ENCODE measurements around the gene MEG3.

The MEG3 gene

DNA sequence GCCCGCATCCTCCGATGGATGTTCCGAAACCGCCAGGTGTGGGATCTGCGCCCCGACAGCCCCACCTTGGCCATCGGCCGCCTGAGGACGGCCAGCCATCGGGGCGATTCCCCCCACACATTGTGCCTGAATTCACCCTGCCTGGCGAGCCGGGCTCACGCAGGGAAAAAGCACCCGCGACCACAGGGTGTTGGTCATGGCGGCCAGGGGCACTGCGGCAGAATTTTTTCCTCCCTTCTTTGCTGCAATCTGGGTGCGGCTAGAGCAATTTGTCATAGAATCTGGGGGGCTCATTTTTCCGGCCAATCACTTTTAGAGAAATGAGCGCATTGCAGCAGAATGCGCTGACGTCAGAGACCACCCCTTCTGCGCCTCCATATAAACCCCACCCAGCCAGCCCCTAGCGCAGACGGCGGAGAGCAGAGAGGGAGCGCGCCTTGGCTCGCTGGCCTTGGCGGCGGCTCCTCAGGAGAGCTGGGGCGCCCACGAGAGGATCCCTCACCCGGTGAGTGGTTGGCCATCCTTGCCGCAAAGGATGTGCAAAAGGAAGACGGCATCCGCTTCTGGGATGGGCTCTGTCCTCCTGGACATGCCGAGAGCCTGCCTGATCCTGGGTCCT, at the start of gene MEG3:
TSS of gene MEG3 (plus strand) at position 406 of the 619 bp plus-strand sequence.
- DNase-seq: no peak

DNA sequence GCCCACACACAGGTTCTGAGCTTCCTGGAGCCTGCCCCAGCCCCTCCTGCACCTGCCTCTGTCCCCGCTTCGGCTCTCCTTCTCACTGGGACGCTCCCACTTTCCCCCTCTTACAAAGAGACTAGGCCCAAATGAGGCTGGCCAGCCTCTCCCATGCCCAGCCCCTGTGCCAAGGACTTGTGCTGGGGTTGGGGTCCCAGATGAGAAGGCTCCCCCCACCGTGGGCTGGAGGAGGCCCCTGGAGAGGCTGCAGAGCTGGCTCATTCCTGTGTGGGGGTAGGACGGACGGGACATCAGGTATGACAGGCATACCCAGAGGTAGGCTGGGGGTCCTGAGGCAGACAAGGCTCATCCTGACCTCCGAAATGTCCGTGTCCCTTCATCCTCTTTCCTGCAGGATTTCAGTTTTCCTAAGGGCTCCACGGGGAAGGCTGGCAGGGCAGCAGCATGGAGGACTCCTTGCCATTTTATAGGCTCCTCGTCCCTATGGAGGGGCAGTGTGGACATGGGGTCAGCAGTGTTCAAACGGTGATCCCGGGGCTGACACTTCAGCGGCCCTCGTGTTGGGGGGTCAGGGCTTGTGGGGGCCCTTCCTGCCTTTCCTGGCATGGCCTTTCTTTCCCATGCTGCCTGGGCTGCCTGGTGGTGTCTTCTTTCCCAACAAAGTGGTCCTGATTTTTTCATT, 49.1 kb upstream of the MEG3 start:
- no peak for DNase-seq

DNA sequence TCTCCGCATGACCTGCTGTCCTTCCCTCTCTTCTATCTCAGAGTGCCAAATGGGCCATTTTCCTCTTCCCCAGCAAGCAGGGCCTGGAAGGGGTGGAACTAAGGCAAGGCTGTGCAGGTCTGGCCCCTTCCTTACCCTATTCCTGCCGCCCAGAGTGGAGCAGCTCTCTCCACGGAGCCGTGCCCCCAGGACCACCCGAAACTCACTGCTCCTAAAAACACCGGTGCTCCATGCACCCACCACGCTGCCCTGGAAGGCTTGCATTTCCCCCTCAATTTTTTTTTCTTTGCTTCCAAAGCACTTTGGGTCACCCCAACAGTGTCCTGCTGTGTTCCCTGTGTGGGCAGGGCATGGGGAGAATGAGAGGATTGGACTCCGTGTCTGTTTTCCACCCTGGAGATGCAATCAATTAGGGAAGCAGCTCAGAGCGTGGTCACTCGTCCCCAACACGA, 48.5 kb upstream of the MEG3 start:
- DNase-seq: no peak

DNA sequence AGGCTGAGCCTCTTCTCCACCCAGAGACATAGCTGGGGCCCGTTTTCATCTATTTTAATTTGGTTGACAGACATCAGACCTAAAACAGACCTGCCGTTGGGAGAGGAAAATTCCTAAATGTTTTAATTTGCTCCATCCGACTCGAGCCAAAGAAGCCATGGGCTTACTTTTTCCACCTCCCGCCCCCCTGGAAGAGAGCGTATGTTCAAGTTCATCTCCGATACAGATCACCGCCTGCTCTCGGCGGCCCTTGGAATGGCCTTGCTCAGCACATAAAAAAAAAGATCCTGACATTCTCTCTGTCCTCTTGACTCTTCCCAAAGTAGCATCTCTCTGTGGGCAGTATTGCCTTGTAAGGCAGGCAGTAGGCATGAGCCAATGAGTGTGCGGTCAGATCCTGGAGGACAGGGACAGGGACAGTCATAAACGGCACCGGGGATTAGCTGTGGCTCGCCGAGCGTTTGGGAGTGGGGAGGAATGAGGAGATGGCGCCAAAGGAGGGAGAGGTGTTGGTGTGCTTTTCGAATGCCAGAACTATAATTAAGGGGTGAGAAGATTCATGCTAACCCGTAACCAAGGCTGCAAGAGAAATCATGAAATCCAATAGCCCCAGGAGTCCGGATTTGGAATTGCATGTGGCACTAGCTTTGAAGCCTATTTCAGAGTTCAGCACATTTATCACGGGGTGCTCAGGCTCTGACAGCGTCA, 47.9 kb upstream of the MEG3 start:
- no peak for DNase-seq

DNA sequence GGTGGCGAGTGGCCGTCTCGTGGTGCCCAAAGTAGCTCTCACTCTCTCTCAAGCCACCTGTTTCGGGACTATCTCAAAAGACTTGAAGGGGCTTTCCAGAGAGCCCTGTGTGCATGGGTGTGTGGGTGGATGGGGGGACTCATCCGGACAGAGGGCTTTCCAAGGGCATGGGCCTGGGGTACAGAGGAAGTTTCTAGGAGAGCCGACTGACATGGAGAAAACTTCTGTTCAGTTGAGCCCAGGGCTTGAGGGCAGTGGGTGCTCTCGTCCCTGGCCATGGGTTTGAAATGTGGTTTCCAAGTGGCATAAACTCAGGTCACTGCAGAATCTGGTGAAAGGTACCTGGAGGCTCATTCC, 47.4 kb upstream of the MEG3 start:
- no peak for DNase-seq

DNA sequence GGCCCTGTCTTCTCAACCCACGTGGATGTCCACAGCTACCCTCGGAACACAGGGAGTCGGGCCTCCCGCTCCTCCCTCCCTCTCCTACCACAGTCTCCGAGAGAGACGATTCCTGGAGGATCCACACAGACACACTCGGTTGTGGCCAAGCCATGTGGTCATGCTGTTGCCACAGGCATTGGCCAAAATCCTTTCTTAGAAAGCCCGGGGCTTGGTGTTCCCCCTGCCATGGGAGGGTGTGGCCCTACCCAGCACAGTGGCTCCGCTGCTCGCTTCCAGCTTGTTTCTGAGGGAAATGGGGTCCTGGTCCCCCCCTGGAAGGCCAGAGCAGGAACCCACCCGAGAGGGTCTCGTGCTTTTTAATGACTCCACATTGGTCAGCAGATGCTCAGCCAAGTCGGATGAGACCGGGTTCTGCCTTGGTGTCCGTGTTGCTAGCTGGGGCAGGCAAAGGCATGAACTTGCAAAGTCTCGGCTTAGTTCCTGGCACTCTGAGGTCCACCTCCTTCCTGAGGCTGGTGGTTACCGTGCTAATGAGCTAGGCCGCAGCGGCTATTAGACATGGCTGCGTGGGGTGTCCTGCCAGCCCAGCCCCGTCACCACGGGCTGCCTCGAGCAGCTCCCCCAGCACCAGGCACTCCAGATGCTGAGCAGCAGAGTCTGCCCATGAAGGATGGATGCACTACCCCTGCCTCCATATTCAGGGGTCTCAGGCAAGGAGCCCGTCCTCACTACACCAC, 46.8 kb upstream of the MEG3 start:
- DNase-seq: no peak

DNA sequence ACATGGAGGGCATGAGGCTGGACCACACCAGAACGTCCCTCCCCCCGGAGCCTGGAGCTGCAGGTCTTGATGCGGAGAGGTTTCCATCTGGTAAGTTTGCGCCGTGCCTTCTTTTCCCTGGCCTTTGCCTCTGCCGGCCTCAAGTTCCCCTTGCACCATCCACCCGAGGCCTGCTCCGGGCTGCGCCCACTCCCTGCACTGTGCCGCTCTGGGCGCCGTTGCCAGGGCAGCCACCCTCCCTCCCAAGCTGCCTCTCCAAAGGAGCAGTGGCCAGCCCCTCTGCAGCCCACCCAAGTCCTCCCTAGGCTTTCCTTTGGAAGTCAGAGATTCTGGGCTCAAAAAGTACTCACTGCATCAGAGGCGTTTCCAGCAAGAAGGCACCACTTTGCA, 46.2 kb upstream of the MEG3 start:
- no peak for DNase-seq

DNA sequence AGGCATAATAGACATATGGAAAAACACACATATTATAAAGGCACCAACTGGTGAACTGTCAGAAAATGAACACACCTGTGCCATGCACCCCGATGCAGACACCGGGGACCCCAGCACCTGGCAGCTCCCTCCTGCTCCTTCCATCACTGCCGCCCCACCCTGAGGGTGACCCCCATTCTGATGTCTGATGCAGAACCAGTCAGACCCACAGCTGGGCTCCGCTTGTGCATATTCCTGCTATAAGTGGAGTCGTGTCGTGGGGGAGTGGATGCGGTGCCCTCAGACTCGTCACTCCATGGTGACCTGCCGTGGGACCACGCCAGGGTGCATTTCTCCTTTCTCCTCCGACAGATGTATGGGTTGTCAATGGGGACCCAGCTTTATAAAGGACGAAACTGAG, 45.7 kb upstream of the MEG3 start:
- no peak for DNase-seq

DNA sequence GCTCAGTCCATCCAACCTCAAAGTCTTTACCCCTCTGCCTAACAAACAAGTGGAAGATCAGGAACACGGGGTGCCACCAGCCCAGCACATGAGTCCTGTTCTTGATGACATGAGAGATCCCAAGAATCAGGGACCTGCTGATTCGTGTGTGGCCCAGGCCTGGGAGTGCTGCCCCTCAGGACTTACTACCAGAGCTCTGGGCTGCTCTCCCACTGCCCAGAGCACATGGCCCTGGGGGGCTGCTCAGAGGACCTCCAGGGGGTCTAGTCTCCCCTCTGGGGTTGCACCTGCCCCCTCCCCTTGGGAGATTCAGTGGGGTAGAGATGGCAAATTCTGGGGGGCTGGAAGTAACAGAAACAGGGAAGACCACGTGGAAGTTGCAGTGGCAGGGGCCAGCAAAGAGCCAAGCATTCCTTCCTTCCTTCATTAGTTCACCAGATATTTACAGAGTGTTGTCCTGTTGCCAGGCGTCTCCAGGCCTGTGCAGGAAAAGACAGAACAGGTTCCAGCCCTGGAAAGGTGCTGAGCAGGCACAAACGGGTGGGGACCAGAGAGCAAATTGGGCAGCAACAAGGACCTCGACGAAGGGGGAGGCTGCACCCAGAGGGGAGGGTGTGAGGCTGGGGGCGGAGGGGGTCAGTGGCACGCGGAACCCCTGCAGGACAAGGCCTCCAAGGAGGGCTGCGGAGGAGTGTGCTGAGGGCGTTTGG, 45.1 kb upstream of the MEG3 start:
- DNase-seq: no peak

DNA sequence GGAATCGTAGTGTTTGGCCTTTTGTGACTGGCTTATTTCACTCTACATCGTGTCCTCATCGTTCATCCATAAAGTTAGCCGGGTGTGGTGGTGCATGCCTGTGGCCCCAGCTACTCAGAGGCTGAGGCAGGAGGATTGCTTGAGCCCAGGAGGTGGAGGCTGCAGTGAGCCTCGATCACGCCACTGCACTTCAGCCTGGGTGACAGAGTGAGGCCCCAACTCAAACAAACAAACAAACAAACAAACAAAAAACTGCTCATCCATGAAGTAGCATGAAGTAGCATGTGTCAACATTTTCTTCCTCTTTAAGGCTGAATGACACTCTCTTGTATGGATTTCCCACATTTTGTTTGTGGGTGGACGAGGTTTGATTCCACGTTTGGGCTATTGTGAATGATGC, 44.0 kb upstream of the MEG3 start:
- DNase-seq: no peak

DNA sequence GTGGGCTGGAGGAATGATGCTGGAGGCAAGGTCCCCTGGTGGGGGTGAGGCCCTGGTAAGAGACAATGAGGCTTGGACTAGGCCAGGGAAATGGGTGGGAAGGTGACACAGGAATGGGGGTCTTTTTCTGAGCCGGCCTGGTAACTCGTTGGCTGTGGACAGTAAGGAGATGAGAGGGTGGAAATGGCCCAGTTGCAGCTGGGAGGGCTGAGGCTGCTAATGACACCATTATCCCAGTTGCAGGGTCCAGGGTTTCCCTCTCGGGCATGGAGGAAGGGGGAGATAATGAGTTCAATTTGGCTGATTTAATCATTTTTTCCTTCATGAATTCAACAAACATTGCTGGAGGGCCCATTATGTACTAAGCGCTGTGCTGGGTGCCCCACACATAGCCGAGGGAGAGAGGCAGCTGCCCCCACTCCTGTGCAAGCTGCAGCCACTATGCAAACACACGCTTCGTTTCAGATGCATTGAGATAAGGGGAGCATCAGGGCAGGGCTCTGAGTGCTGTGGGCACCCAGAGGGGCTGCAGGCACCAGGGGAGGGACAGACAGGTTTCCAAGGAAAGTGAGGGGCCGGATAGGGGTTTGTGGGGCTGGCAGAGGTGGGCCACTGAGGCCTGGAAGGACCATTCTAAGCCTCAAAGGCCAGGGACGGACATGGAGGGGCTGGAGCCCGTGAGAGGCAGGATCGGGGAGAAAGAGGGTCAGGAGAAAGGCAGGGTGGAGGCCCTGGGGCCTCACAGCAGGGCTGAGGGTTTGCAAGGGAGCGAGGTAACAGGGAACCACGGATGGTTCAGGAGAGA, 43.2 kb upstream of the MEG3 start:
- no peak for DNase-seq

DNA sequence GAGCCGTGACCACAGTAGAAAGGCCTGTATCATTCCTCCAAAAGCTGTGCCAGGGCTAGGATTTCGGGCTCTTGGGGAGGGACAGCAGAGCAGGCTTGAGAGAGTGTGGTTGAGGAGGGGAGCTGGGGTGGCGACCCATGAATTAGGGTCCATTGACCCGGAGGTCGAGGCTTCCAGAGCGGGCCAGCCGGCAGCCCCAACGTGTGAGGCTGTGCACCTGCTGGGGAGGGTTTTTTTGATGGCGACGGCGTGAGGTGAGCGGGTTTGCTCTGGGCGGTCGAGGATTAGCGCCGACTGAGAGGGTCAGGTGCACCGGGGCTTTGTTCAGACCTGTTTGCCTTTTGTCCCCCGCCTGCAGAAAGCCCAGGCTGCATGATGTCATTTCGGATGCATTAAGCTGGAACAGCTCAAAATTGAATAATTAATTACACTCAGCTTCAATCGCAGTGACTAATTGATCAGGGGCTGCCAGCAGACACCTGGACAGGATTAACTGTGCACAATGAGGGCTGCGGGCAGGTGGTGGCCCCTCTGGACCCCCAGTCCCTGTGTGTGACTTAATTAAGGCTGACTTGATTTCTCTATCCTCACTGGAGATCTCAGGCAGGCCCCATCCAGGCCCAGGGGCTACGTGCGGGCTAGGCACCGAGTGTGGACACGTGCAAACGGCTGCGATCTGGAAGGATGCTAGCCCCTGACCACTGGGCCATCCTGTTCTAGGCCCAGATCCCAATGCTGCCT, 42.1 kb upstream of the MEG3 start:
- DNase-seq: no peak

DNA sequence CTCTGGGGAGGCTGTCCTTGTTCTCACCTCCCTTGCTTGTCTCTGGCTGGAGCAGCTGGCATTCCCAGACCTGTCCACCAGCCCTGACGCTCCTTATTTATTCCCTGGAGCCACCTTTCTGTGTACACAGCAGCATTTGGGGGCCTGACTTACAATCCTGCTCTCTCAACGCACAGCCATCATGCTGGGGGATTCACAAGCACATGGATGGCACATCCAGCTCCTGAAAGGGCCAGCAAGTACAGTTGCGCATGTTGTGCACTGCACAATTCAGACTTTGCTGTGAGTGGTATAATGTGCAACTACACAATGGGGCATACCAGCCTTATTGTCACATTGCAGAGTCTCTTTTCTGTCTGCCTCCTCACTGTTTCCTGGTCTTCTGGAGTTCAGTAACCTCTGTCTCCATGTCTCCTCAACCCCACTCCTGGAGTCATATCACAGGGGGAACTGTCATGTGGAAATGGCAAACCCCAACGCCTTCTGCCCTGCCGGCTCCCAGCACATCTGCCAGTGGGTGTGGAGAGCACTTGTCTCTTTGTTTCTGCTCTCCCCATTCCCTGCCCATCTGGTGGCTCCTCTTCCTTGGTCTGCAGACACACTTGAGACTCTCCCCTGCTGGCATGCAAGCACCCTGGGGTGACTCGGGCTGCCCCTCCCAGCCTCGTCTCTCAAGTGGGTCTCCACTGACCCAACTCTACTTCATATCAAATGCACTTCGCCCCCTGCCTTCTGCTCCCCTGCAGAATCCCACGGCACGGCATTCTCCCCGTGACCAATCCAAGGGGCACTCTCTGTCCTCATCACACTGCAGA, 41.2 kb upstream of the MEG3 start:
- no peak for DNase-seq

DNA sequence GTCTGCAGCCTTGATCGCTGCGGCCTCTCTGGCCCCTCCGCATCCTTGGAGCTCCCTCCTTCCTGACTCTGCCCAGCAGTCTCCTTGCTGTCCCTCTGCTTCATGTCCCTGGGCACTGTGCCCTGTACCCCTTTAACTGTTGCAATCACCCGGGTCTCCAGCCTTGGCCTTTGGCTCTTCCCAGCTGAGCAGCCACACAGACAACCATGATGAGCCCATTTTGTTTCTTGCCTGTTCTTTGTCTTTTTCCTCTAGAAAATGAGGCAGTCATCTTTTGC, 40.6 kb upstream of the MEG3 start:
- DNase-seq: no peak

DNA sequence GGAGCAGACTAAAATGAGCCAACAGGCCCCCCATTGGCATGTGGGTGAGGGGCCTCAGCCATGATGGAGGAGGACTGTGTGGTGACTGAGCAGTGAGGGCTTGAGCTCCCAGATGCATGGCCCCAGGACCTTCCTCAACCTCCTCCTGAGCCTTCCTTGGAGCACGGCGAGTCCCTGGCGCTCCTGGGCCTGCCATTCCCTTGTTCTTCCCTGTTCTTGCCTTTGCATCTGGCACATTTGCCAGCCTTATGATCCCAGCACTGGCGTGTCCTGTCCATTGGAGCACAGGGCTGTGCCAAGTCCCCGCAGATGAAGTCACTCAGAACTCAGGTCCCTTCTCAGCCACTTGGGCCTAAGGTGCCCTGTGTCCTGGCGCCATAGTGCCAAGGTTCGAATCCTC, 40.3 kb upstream of the MEG3 start:
- DNase-seq: no peak

DNA sequence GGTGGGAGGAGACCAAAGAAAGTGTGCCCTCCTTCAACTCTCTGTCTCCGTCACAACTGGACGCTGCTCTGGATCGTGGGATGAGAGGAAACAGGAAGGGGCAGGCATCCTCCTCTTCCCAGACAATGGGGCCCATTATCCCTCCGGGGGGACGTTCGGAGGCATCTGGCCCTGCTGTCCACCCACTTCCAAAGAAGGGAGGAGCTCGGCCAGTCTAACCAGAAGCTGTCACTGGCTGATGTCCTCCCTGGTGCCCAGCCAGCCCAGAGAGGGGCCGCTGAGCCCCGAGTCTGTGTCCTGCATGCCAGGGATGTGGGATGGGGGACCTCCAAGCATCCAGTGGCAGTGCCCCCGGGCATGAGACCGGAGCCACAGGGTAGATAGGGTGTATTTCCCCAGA, 39.8 kb upstream of the MEG3 start:
- DNase-seq: no peak

DNA sequence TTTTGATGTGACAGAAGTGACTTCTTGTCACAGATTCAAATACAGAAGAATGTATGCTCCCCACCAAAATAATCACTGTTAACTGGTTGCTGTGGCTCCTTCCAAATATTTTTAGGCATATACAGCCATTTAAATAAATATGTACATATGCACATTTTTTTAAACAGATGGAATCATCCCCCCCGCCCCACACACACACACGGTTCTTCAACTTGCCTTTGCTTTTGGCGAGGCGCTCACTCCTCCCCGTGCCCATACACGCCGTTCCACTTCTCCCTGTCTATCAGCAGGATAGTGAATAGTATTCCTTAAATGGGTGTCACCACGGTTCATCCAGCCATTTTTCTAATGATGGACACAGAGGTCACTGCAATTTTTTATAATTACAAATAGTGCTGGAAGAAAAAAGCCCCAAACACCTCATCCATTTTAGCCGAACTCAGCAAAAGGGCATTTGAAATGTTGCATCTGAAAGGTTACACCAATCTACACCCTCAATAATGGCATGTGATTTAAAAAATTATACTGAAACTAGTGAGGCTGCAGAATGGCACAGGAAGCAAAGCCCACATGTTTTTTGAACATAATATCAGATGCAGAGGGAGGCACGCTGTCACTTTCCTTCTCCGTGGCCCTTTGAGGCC, 39.2 kb upstream of the MEG3 start:
- no peak for DNase-seq

DNA sequence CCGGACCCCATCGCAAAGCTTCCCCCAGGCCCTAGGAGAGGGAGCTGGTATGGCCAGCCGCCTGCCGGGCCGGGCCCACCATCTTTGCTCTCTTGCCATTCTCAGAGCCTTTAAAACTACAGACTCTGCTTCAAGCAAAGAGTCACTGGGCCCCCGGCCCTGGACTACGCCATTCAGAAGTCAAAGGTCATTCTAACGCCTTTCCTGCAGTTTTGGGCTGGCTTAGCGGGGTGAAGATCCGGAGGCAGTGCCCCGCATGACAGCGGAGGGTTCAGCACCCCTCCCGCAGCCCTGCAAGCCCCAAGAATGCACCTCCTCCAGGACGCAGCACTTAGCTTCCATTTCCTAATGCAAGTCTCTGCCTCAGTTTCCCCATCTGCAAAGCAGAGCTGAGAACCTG, 38.3 kb upstream of the MEG3 start:
- no peak for DNase-seq

DNA sequence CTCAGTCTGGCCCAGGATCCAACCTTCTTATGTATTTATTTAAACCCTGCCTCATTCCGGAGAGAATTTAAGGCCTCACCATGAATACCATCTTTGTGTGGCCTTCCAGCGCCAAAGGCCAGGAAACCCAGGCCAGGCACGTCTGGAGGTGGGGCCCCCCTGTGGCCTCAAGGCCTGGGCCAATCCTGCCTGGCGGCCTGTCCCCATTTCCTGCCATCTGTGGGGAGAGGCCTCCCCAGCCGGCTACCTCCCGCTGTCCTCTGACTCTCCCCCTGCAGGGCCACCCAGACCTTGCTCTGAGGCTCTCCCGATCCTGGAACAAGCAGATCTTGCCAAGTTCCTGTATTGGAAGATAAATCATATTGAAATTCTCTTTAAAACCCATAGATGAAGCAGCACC, 37.4 kb upstream of the MEG3 start:
- DNase-seq: no peak

DNA sequence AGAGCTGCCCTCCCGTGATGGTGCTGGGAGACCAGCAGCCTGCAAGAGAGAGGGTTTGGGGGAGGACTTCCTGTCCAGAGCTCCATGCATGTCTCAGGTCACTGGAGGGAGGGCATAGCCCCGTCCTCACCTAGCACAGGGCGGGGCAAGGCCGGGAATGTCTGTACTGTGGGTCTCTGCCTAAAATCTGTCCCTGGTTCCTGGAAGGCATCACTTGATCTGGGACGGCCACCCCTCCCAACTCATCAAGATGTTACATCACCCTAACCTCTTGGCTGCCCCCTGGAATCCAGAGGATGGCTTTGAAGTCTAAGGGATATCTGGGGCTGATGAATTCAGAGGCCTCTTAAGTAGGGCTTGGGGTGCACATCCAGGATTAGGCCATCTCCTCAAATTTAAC, 37.0 kb upstream of the MEG3 start:
- no peak for DNase-seq
